Measurements from ENCODE around the gene GZMM. TPM values are rescaled to one million over a fixed set of nuclear protein-coding genes. Genes with fewer than 3 reads are reported as not detected.

GZMM gene
- total RNA-seq, 1 donor from 2014 or later = 0.47 TPM

GRCh38 chr19:580274-580835 is 36.5 kb downstream of the GZMM start:
- Mint-ChIP-seq H3K36me3 (ENCODE audit: unreplicated experiment) (no peaks in the 10 kb centered on the region), H3K4me3 (ENCODE audit: unreplicated experiment) (no peak overlapping the region), H3K9me3 (ENCODE audit: unreplicated experiment) (peaks cover 3% of the 10 kb centered on the region), H3K27me3 (ENCODE audit: unreplicated experiment) (peaks cover 12% of the 10 kb centered on the region), H3K4me1 (ENCODE audit: low read depth, unreplicated experiment) (peaks cover 4% of the 10 kb centered on the region), H3K27ac (ENCODE audit: unreplicated experiment) (no peak overlapping the region)
- no peak for TF ChIP-seq CTCF (IDR thresholded peaks at IDR 0.05; ENCODE audit: partially characterized antibody, unreplicated experiment)
- no peak for DNase-seq

- no peak for DNase-seq
- Mint-ChIP-seq H3K4me1 (ENCODE audit: low read depth, unreplicated experiment) (peaks cover 3% of the 10 kb centered on the region), H3K27ac (ENCODE audit: unreplicated experiment) (no peak overlapping the region), H3K4me3 (ENCODE audit: unreplicated experiment) (no peak overlapping the region), H3K27me3 (ENCODE audit: unreplicated experiment) (peaks cover 17% of the 10 kb centered on the region), H3K9me3 (ENCODE audit: unreplicated experiment) (peaks cover 3% of the 10 kb centered on the region), H3K36me3 (ENCODE audit: unreplicated experiment) (no peaks in the 10 kb centered on the region)
- TF ChIP-seq CTCF (IDR thresholded peaks at IDR 0.05; ENCODE audit: partially characterized antibody, unreplicated experiment) = no peak
Observed at GRCh38 chr19:581399-582111, 37.7 kb downstream of the GZMM start.

GRCh38 chr19:582497-583197 is 38.8 kb downstream of the GZMM start:
- no peak overlapping the region for H3K27ac Mint-ChIP-seq (ENCODE audit: unreplicated experiment)
- peaks cover 3% of the 10 kb centered on the region for H3K9me3 Mint-ChIP-seq (ENCODE audit: unreplicated experiment)
- DNase-seq = no peak
- H3K4me1 Mint-ChIP-seq (ENCODE audit: low read depth, unreplicated experiment) = no peaks in the 10 kb centered on the region
- H3K4me3 Mint-ChIP-seq (ENCODE audit: unreplicated experiment) = no peak overlapping the region
- TF ChIP-seq CTCF (IDR thresholded peaks at IDR 0.05; ENCODE audit: partially characterized antibody, unreplicated experiment) = no peak
- H3K36me3 Mint-ChIP-seq (ENCODE audit: unreplicated experiment) = no peaks in the 10 kb centered on the region
- peaks cover 15% of the 10 kb centered on the region for H3K27me3 Mint-ChIP-seq (ENCODE audit: unreplicated experiment)

- H3K9me3 Mint-ChIP-seq (ENCODE audit: unreplicated experiment) = peaks cover 3% of the 10 kb centered on the region
- no peak overlapping the region for H3K27ac Mint-ChIP-seq (ENCODE audit: unreplicated experiment)
Observed at GRCh38 chr19:583198-583967, 39.5 kb downstream of the GZMM start.

More at GRCh38 chr19:583198-583967, 39.5 kb downstream of the GZMM start:
- H3K4me1 Mint-ChIP-seq (ENCODE audit: low read depth, unreplicated experiment) = peaks cover 1% of the 10 kb centered on the region
- peaks cover 15% of the 10 kb centered on the region for H3K27me3 Mint-ChIP-seq (ENCODE audit: unreplicated experiment)
- no peaks in the 10 kb centered on the region for H3K36me3 Mint-ChIP-seq (ENCODE audit: unreplicated experiment)
- peak overlapping the region; percentile 59 for H3K4me3 Mint-ChIP-seq (ENCODE audit: unreplicated experiment)
- no peak for DNase-seq
- no peak for TF ChIP-seq CTCF (IDR thresholded peaks at IDR 0.05; ENCODE audit: partially characterized antibody, unreplicated experiment)

Data from glutamatergic neuron (in vitro differentiated cells).